ENCODE measurements around the gene MAP1LC3C.
"Not testable (repeated sequence)": the region's sequence is repeated elsewhere in the genome, so short reads cannot be mapped to it uniquely, and the experiment has no call there.

DNA sequence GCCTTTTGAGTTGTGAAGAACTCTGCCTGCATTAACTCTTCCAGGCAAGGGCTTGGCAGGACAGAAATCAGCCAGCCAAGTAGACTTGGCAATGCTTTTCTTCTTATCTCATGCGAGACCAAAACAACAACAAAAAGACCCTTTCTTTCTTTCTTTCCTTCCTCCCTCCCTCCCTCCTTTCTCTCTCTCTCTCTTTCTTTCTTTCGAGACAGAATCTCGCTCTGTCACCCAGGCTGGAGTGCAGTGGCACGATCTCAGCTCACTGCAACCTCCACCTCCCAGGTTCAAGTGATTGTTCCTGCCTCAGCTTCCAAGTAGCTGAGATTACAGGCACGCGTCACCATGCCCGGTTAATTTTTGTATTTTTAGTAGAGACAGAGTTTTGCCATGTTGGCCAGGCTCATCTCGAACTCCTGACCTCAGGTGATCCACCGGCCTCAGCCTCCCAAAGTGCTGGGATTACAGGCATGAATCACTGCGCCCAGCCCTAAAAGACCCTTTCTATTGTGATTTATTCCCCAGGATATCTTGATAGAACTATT, 10.4 kb downstream of the MAP1LC3C start:
- TF ChIP-seq REST (IDR thresholded peaks at IDR 0.05; ENCODE audit: insufficient replicate concordance, low read depth); CTCF (IDR thresholded peaks at IDR 0.05; ENCODE audit: insufficient read depth, low read length); GABPA (IDR thresholded peaks at IDR 0.05; ENCODE audit: low read depth); POLR2AphosphoS5 (IDR thresholded peaks at IDR 0.05; ENCODE audit: low read depth): not testable (repeated sequence)
